ENCODE measurements around the gene FUT7.

The FUT7 gene

GRCh38 chr9:136997830-136998234, 34.1 kb downstream of the FUT7 start:
- no peak for DNase-seq

- no peak for DNase-seq
These were observed 34.5 kb downstream of the FUT7 start for GRCh38 chr9:136997371-136997770.

DNA sequence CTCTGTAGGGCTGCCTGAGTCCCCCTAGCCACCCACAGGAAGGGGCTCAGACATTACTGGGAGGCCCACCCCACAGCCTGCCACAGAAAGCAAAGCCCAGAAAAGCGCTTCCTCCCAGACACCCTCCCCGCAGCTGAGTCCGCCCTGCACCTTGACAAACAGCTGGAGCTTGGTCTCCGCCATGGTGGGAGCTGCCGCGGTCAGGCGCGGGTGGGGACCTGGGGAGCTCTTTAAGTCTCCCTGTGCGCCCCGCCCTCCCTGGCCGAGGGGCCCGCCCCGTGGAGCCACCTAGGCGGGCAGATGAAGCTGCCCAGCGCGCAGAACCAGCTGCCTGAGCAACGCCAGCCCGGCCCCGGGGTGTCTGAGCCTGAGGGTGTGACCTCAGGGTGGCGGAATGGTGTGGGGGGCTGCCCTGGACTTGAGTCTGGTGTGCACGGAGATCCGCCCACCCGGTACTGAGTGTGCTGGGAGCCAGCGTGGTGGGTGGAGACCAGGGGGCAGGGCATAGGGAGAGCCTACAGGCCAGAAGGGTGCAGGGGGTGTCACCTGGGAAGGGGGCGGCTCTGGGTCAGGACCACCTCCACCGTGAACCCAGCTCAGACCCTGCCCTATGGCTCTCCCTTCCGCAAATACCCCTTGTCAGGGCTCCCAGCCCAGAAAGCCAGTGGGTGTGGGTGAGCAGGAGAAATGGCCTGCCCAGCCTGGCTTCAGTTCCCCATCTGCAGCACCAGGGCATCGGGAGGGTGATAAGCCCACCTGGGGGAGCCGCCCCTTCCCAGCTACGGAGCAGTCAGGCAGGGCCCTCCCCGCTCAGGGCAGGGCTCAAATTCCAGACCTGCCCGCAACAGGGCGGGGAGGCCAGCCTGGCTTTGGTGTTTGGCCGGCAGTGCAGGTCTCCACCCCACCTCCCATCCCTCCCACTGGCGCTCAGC, 35.3 kb downstream of the FUT7 start, which contains the start of gene CLIC3:
Gene CLIC3 (minus strand): TSS at position 208 of the 932 bp plus-strand sequence. CDS start 25 bp downstream, at position 183.
- no peak for DNase-seq

DNA sequence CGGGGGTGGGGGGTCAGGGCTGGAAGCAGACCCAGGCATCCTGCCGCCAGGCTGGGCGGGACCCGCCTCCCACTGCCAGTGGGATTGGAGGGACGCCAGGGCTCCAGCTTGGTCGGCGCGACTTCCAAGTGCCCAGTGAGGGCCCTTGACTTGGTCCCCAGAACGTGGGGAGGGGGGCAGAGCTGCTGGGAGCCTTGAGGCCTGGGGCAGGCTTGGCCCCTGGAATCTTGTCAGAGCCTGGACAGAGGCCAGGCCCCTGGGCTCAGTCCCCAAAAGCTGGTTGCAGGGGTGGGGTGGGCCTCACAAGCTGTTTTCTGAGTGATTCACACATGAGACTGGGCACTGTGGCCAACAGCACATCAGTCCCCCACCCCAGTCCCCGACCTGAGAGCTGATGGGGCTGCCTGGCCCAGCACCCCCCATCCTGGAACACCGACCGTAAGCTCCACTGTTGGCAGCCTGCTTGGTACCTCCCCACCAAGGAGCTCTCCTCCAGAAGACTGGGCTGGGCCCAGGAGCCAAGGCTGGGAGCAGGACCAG, 36.0 kb downstream of the FUT7 start:
- peak; percentile 23 for DNase-seq

GRCh38 chr9:136995362-136995761, 36.5 kb downstream of the FUT7 start:
- DNase-seq, result no peak

DNA sequence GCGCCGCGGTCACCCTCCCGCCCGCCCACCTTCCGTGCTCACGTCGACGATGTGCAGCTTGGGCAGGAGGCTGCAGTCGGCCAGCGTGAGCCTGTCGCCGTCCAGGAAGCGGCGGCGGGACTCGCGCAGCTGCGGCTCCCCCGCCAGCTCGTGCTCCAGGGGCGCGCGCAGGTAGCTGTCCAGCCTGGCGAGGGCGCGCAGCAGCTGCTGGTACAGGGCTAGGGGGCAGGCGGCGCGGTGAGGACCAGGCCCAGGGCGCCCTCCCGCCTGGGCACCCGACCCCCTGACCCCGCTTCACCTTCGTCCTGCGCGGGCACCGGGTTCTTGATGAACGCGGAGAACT, 37.0 kb downstream of the FUT7 start:
- no peak for DNase-seq

- DNase-seq, result no peak
These were observed 37.6 kb downstream of the FUT7 start for GRCh38 chr9:136994180-136994887.

- no peak for DNase-seq
These were observed 39.0 kb downstream of the FUT7 start for GRCh38 chr9:136992819-136993369.

DNA sequence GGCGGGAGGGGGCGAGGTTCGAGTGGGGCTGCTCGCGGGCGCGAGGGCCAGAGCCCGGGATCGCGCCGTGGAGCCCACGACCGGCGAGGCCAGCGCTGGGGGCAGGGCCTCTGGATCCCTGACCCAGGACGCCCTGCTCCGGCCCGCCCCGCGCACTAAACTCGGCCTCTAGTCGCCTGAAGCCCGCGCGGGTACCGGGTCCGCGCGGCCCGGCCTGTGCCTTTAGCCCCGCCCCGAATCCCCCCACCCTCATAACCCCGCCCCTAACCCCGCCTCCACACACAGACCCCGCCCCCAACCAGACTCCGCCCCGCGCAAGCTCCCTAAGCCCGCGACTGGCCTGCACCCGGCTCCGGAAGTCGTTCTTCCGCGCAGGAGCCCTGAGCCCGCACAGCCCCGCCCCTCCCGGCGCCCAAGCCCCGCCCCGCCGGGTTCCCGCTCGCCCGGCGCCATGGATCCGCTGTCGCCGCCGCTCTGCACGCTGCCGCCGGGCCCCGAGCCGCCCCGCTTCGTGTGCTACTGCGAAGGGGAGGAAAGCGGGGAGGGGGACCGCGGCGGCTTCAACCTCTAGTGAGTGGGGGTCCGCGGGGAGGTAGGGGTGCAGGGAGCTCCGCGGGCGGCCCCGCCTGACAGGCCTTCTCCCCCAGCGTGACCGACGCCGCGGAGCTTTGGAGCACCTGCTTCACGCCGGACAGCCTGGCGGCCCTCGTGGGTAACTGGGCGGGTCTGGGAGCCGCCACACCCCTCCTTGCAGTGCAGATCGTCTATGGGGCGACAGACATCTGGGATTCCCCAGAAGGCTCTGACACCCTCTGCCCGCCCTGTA, 39.7 kb downstream of the FUT7 start, which contains the start of gene PAXX:
Gene PAXX (plus strand): TSS at position 430 of the 826 bp plus-strand sequence. CDS start 22 bp downstream, at position 452.
- peak; percentile 72 for DNase-seq

DNA sequence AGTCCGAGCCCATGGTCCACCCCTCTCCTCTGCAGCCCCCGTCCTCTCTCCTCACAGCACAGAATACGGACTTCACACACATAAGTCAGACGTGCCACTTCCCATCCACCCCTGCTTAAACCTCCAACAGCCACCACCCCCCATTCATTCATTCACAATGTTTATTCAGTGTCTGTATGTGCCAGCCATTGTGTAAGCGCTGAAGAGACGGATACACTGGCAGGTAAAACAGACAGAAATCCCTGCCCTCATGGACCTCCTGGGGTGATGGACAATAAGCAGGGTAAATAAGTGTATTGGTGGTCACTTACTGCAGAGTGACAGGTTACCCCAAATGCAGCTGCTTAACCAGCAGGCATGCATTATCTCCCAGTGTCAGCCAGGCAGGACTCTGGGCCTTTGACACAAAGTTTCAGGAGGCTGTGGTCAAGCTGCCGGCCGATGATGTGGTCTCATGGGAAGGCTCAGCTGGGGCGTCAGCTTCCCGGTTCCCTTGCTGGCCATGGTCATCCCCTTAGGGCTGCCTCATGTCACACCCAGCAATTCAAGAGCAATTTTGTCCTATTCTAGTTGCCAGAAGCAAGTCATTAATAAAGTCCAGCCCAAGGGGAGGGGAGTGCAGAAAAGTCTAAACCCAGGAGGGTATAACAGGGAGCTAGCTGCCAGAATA, 41.5 kb downstream of the FUT7 start:
- DNase-seq, result no peak

- DNase-seq, result no peak
These were observed 43.0 kb downstream of the FUT7 start for GRCh38 chr9:136988872-136989271.

DNA sequence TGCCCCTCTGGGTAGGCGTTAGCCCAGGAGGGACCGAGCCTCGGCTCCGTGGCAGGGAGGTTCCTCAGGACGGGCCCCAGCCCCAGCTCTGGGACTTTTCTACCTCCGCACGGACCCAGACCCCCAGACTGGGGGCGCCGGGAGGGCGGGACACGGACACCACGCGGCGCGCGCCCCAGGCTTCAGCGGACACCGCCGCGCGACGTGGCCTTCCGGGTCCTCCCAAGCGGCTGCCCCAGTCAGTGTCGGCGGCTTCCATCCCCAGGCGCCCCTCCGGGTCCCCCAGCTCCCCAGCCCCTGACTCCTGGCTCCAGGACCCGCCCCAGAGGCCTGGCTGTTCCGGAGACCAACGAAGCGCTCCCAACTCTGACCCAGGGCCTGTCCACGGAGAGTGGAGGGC, 46.0 kb downstream of the FUT7 start:
- DNase-seq, result no peak

GRCh38 chr9:136985027-136985602, 46.8 kb downstream of the FUT7 start:
- DNase-seq, result no peak

- no peak for DNase-seq
These were observed 47.3 kb downstream of the FUT7 start for GRCh38 chr9:136984464-136985026.

DNA sequence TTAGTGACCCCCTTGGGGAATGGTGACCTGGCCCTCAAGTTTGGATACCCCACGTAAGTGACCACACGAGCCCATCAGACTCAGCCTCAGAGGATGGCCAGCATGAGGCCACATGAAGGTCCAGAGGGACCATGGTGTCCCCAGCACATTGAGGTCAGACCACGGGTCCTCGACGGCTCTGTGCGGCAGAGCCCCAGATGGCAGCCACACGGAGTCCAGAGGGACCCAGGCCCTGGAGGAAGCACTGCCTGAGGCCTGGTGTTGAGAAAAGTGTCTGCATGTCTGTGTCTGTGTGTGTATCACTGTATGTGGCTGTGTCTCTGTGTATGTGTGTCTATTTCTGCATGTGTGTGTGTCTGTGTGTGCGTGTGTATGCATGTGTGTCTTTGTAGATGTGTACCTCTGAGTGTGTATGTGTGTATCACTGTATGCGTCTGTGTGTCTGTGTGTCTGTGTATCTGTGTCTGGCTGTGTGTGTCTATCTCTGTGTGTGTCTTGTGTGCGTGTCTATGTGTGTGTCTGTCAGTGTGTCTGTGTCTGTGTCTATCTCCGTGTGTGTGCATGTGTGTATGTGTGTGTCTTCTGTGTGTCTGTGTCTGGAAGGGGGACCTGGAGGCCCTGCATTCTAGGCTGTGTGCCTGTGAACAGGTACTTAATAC, 48.1 kb downstream of the FUT7 start:
- no peak for DNase-seq

- DNase-seq, result no peak
These were observed 48.7 kb downstream of the FUT7 start for GRCh38 chr9:136983167-136983566.

GRCh38 chr9:136982232-136983051, 49.4 kb downstream of the FUT7 start, which contains the start of gene LCNL1:
Gene LCNL1, plus strand, starts transcription at chr9:136982993. Its CDS starts 594 bp downstream, at chr9:136983587.
- no peak for DNase-seq

GRCh38 chr9:136981588-136982231, 50.2 kb downstream of the FUT7 start:
- no peak for DNase-seq

Data from NCI-H1092 (cell line).